ENCODE measurements around the gene CDT1.
"Not testable (repeated sequence)": the region's sequence is repeated elsewhere in the genome, so short reads cannot be mapped to it uniquely, and the experiment has no call there.

Gene CDT1

GRCh38 chr16:88816736-88817535 is 13.3 kb downstream of the CDT1 start:
- DNase-seq (ENCODE audit: low spot score) = no peak

- no peak for DNase-seq (ENCODE audit: low spot score)
Measured at GRCh38 chr16:88817785-88818574, 14.4 kb downstream of the CDT1 start.

GRCh38 chr16:88818575-88818874 is 14.9 kb downstream of the CDT1 start:
- no peak for DNase-seq (ENCODE audit: low spot score)

- DNase-seq (ENCODE audit: low spot score) = no peak
Measured at GRCh38 chr16:88819126-88819525, 15.5 kb downstream of the CDT1 start.

GRCh38 chr16:88820385-88821025 is 16.9 kb downstream of the CDT1 start:
- no peak for DNase-seq (ENCODE audit: low spot score)

GRCh38 chr16:88821168-88821850 is 17.7 kb downstream of the CDT1 start:
- no peak for DNase-seq (ENCODE audit: low spot score)

GRCh38 chr16:88822281-88823040 is 18.9 kb downstream of the CDT1 start:
- no peak for DNase-seq (ENCODE audit: low spot score)

GRCh38 chr16:88823646-88824045 is 20.1 kb downstream of the CDT1 start:
- DNase-seq (ENCODE audit: low spot score) = not testable (repeated sequence)

GRCh38 chr16:88824256-88825077 is 20.9 kb downstream of the CDT1 start:
- no peak for DNase-seq (ENCODE audit: low spot score)

- no peak for DNase-seq (ENCODE audit: low spot score)
Measured at GRCh38 chr16:88825146-88825545, 21.6 kb downstream of the CDT1 start.

GRCh38 chr16:88826070-88826840 is 22.7 kb downstream of the CDT1 start:
- no peak for DNase-seq (ENCODE audit: low spot score)

GRCh38 chr16:88827727-88828126 is 24.1 kb downstream of the CDT1 start:
- DNase-seq (ENCODE audit: low spot score) = no peak

GRCh38 chr16:88828711-88829110 is 25.1 kb downstream of the CDT1 start:
- no peak for DNase-seq (ENCODE audit: low spot score)

GRCh38 chr16:88830258-88830657 is 26.7 kb downstream of the CDT1 start:
- DNase-seq (ENCODE audit: low spot score) = no peak

- no peak for DNase-seq (ENCODE audit: low spot score)
Measured at GRCh38 chr16:88830783-88831182, 27.2 kb downstream of the CDT1 start.

- no peak for DNase-seq (ENCODE audit: low spot score)
Measured at GRCh38 chr16:88831838-88832237, 28.2 kb downstream of the CDT1 start.

- no peak for DNase-seq (ENCODE audit: low spot score)
Measured at GRCh38 chr16:88833086-88833485, 29.5 kb downstream of the CDT1 start.

GRCh38 chr16:88834670-88835069 is 31.1 kb downstream of the CDT1 start:
- no peak for DNase-seq (ENCODE audit: low spot score)

- DNase-seq (ENCODE audit: low spot score) = no peak
Measured at GRCh38 chr16:88835383-88835782, 31.8 kb downstream of the CDT1 start.

GRCh38 chr16:88835818-88836217 is 32.2 kb downstream of the CDT1 start:
- no peak for DNase-seq (ENCODE audit: low spot score)

All from cerebellar cortex (tissue), 1 donor.